ENCODE results near the gene CLEC18C.
"Not testable (repeated sequence)": the region's sequence is repeated elsewhere in the genome, so short reads cannot be mapped to it uniquely, and the experiment has no call there.

GRCh38 chr16:70135796-70136195 is 37.8 kb upstream of the CLEC18C start:
- TF ChIP-seq CTCF (IDR thresholded peaks at IDR 0.05); ZFX (IDR thresholded peaks at IDR 0.05; ENCODE audit: borderline replicate concordance): not testable (repeated sequence)
